Neutrophil (primary cell): ENCODE results near the gene RAPGEF5.

Experiments used
- H3K27ac ChIP-seq: fragments of 200-600 bp; sonication (generic); 2 replicates; pipeline ENCODE4 v1.5.1; 2016; ENCODE audit warnings: mild to moderate bottlenecking, moderate library complexity
- H3K27me3 ChIP-seq: fragments of 200-600 bp; sonication (generic); 2 replicates; pipeline ENCODE4 v1.6.0; 2016; ENCODE audit warnings: mild to moderate bottlenecking
- H3K36me3 ChIP-seq: fragments of 200-600 bp; sonication (generic); 2 replicates; pipeline ENCODE4 v1.5.1; 2017
- H3K4me1 ChIP-seq, 2 experiments: fragments of 200-600 bp in 1 of 2; sonication (generic) in 1 of 2; 1 replicate in 1 of 2; 2 replicates in 1 of 2; pipeline versions ENCODE4 v1.5.1 to v1.6.1; 2013 to 2016; ENCODE audit warnings: low read depth in 1 of 2, low read length in 1 of 2, mild to moderate bottlenecking in 1 of 2, moderate library complexity in 1 of 2; ENCODE audit not compliant: control insufficient read depth in 1 of 2, insufficient read depth in 1 of 2
- H3K4me3 ChIP-seq, 2 experiments: fragments of 200-600 bp in 1 of 2; sonication (generic) in 1 of 2; 1 replicate in 1 of 2; 2 replicates in 1 of 2; pipeline ENCODE4 v1.5.1; 2013 to 2016; ENCODE audit warnings: low read depth in 1 of 2, low read length in 1 of 2, mild to moderate bottlenecking in 1 of 2, moderate library complexity in 1 of 2
- H3K9me3 ChIP-seq: fragments of 200-600 bp; sonication (generic); 2 replicates; pipeline ENCODE4 v1.5.1; 2016
- TF ChIP-seq, protein P1 (sequence below): fragments of 200-600 bp; sonication (generic); IDR thresholded peaks from 2 replicates; pipeline ENCODE4 v1.5.1; 2016; ENCODE audit warnings: antibody characterized with exemption

RAPGEF5 gene

GRCh38 chr7:22387583-22387982 lies 30.6 kb upstream of the RAPGEF5 start:
- no peaks in the 10 kb centered on the region for H3K4me1 ChIP-seq
- no peaks in the 10 kb centered on the region for H3K27me3 ChIP-seq
- H3K36me3 ChIP-seq, result no peaks in the 10 kb centered on the region
- no peaks in the 10 kb centered on the region for H3K9me3 ChIP-seq
- H3K4me3 ChIP-seq, result no peak overlapping the region
- no peak overlapping the region for H3K27ac ChIP-seq
- TF ChIP-seq, protein P1, sequence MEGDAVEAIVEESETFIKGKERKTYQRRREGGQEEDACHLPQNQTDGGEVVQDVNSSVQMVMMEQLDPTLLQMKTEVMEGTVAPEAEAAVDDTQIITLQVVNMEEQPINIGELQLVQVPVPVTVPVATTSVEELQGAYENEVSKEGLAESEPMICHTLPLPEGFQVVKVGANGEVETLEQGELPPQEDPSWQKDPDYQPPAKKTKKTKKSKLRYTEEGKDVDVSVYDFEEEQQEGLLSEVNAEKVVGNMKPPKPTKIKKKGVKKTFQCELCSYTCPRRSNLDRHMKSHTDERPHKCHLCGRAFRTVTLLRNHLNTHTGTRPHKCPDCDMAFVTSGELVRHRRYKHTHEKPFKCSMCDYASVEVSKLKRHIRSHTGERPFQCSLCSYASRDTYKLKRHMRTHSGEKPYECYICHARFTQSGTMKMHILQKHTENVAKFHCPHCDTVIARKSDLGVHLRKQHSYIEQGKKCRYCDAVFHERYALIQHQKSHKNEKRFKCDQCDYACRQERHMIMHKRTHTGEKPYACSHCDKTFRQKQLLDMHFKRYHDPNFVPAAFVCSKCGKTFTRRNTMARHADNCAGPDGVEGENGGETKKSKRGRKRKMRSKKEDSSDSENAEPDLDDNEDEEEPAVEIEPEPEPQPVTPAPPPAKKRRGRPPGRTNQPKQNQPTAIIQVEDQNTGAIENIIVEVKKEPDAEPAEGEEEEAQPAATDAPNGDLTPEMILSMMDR, result no peak

- Histone ChIP-seq H3K27ac (no peak overlapping the region), H3K4me1 (no peaks in the 10 kb centered on the region), H3K9me3 (no peaks in the 10 kb centered on the region), H3K36me3 (no peaks in the 10 kb centered on the region), H3K4me3 (no peak overlapping the region), H3K27me3 (no peaks in the 10 kb centered on the region)
- TF ChIP-seq, protein P1, result no peak
Measured at GRCh38 chr7:22386865-22387264, 29.9 kb upstream of the RAPGEF5 start.

DNA sequence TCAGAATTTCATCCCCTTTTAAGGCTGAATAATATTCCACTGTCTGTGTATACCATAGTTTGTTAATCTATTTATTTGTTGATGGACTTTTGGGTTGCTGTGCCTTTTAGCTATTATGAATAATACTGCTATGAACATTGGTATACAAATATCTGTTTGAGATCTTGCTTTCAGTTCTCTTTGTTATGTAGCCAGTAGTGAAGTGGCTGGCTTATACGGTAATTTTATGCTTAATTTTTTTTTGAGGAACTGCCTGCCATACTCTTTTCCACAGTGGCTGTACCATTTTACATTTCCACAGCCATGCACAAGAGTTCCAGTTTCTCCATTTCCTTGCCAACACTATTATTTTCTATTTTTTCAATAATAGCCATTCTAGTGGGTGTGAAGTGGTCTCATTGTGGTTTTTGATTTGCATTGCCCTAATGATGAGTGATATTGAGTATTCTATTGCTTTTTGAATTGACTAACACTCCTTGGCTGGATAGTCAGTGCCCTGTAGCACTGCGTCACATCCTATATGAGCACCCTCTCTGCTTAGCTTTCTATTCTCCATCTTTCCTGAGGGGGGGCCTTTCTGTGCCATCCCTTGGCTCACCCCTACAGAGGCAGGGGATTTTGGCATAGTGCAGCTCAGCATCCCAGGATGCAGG lies 29.4 kb upstream of the RAPGEF5 start:
- no peaks in the 10 kb centered on the region for H3K27me3 ChIP-seq
- no peaks in the 10 kb centered on the region for H3K36me3 ChIP-seq
- no peaks in the 10 kb centered on the region for H3K4me1 ChIP-seq
- H3K9me3 ChIP-seq, result no peaks in the 10 kb centered on the region
- no peak overlapping the region for H3K4me3 ChIP-seq
- TF ChIP-seq, protein P1, result no peak
- H3K27ac ChIP-seq, result no peak overlapping the region

DNA sequence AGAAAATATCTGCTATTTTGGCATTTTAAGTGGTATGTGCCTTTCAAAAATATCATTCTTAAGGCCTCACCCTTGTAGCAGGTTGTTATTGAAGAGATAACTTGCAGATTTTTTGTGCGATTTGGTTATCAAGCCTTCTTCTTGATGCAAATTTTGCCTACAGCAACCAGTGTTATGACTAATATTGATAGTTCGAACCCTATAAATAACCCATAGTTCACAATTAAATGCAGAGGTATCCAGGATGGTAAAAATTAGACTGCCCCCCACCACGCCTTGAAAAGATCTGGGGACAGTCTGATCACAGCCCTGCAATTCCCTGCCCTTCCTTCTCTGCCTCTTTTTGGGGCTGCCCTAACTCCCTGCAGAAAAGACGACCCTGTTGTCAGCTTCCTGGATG lies 28.4 kb upstream of the RAPGEF5 start:
- no peak overlapping the region for H3K27ac ChIP-seq
- no peaks in the 10 kb centered on the region for H3K4me1 ChIP-seq
- H3K4me3 ChIP-seq, result no peak overlapping the region
- TF ChIP-seq, protein P1, result no peak
- H3K9me3 ChIP-seq, result no peaks in the 10 kb centered on the region
- H3K27me3 ChIP-seq, result no peaks in the 10 kb centered on the region
- H3K36me3 ChIP-seq, result no peaks in the 10 kb centered on the region

DNA sequence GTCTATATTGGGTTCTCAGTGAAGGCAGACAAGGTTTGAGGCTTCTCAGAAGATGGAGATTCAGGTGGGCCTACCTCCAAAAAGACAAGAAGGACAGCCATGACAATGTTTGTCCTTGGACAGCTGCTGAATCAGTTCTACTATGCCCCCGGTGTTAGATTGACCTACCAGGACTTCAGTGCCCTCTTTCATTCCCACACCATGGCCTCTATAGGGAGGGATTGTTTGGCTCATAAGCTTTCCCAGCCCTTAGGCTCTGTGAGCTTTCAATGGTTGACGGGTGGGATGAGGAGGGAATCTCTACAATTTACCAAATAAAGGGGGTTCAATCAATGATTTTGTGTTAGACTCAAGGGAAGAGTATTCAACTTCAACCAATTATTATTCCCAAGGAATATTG lies 23.4 kb upstream of the RAPGEF5 start:
- H3K4me3 ChIP-seq, result no peak overlapping the region
- H3K27ac ChIP-seq, result no peak overlapping the region
- TF ChIP-seq, protein P1, result no peak
- H3K36me3 ChIP-seq, result no peaks in the 10 kb centered on the region
- H3K9me3 ChIP-seq, result no peaks in the 10 kb centered on the region
- no peaks in the 10 kb centered on the region for H3K4me1 ChIP-seq
- H3K27me3 ChIP-seq, result no peaks in the 10 kb centered on the region
